DND-41 (cell line): ENCODE data around the gene P2RY4.
A peak's percentile ranks its signal among the peaks of the same experiment; 100 is the strongest.

Experiments used
- ATAC-seq: fragments of 200-7000 bp; cut with Tn5 transposase; 3 replicates; pipeline ENCODE4 v1.9.1; 2021; ENCODE audit warnings: low read depth; ENCODE audit not compliant: insufficient read depth
- DNase-seq: peaks from one replicate; pipeline ENCODE4 v3.0.0-alpha.2; 2020
- H2AFZ ChIP-seq: 2 replicates; pipeline ENCODE4 v1.6.0; 2012; ENCODE audit warnings: low read depth, low read length
- H3K27ac ChIP-seq: 2 replicates; pipeline ENCODE4 v1.5.1; 2012; ENCODE audit warnings: low read length, inconsistent platforms
- H3K27me3 ChIP-seq: fragments of 200-600 bp; sonication (generic); 2 replicates; pipeline ENCODE4 v1.6.0; 2012; ENCODE audit warnings: low read length, mild to moderate bottlenecking, inconsistent platforms; ENCODE audit not compliant: insufficient read depth, poor library complexity
- H3K36me3 ChIP-seq: 2 replicates; pipeline ENCODE4 v1.5.1; 2012; ENCODE audit warnings: low read length, inconsistent platforms; ENCODE audit not compliant: insufficient read depth
- H3K4me1 ChIP-seq: 2 replicates; pipeline ENCODE4 v1.5.1; 2012; ENCODE audit warnings: mild to moderate bottlenecking, low read length; ENCODE audit not compliant: insufficient read depth
- H3K4me2 ChIP-seq: 2 replicates; pipeline ENCODE4 v1.6.0; 2012; ENCODE audit warnings: mild to moderate bottlenecking, moderate library complexity, low read length, inconsistent platforms; ENCODE audit not compliant: insufficient read depth
- H3K4me3 ChIP-seq, 2 experiments: fragments of 200-600 bp in 1 of 2; shearing (Covaris generic) in 1 of 2; 2 replicates each; pipeline ENCODE4 v1.5.1; 2012 to 2016; ENCODE audit warnings: inconsistent platforms in 2 of 2, low read length in 2 of 2, mild to moderate bottlenecking in 2 of 2, low read depth in 1 of 2, moderate library complexity in 1 of 2
- H3K79me2 ChIP-seq: 2 replicates; pipeline ENCODE4 v1.6.0; 2012; ENCODE audit warnings: low read length, inconsistent platforms; ENCODE audit not compliant: insufficient read depth
- H3K9ac ChIP-seq: 2 replicates; pipeline ENCODE4 v1.6.0; 2012; ENCODE audit warnings: low read depth, mild to moderate bottlenecking, inconsistent platforms, low read length, moderate library complexity
- H3K9me3 ChIP-seq: 2 replicates; pipeline ENCODE4 v1.5.1; 2012; ENCODE audit warnings: low read length, moderate library complexity, mild to moderate bottlenecking, inconsistent platforms; ENCODE audit not compliant: insufficient read depth, severe bottlenecking
- H4K20me1 ChIP-seq: 2 replicates; pipeline ENCODE4 v1.6.0; 2012; ENCODE audit warnings: low read length; ENCODE audit not compliant: insufficient read depth
- EZH2 ChIP-seq: IDR thresholded peaks from 3 replicates; pipeline ENCODE4 v1.6.1; 2012; ENCODE audit warnings: borderline replicate concordance, low read depth, mild to moderate bottlenecking, moderate library complexity, low read length, inconsistent platforms; ENCODE audit not compliant: severe bottlenecking
- TF ChIP-seq, protein P1 (sequence below): IDR thresholded peaks from 2 replicates; pipeline ENCODE4 v1.5.1; 2012; ENCODE audit warnings: borderline replicate concordance, low read length, moderate library complexity, mild to moderate bottlenecking; ENCODE audit not compliant: poor library complexity, severe bottlenecking; ENCODE audit errors: extremely low read depth

The P2RY4 gene

DNA sequence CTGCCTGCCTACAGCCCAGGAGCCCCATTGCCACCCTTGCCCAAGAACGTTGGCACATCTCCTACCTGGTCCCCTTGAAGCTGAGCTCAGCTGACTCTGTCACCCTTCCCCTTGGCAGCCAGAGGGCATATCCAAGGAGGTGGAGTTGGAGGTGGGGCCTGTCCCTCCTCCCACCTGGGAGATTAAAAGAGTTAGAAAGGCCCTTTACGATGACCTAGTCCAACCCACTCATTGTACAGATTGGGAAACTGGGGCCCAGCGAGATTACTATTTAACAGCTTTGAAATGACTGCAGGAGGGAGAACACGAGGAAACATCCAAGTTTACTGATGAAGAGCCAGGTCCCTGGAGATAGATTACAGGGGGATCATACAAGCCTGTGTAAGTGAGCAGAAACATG is at the start of gene P2RY4:
Gene P2RY4 (minus strand): TSS at position 101 of the 400 bp plus-strand sequence. CDS start 580 bp downstream, outside the sequence.
- H3K4me2 ChIP-seq: no peak within 1 kb of the TSS
- no peaks in the 10 kb centered on the region for H3K4me1 ChIP-seq
- no peaks in the 10 kb centered on the region for H3K79me2 ChIP-seq

DNA sequence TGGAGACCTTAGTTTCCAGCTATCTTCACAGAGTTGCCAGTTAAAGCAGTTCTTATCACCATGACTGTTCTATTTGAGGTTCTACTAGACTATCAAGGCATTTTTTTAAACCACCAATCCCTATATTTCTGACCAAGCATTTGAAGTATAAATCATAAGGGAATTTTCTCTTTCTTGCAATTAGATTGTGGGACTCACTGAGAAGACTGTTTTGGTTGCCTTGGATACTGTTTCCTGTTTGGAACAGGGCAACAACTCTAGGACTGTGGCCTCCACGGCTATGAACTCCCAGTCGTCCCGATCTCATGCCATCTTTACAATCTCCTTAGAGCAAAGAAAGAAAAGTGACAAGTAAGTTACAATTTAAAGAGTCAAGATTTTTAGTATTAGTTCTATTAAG is 41.7 kb upstream of the P2RY4 start:
- H3K4me3 ChIP-seq: no peak overlapping the region
- no peak overlapping the region for H3K27ac ChIP-seq
- H3K79me2 ChIP-seq: peaks cover 13% of the 10 kb centered on the region
- ATAC-seq (no peak), DNase-seq (no peak)
- H3K27me3 ChIP-seq: no peaks in the 10 kb centered on the region
- no peaks in the 10 kb centered on the region for H3K9me3 ChIP-seq
- H2AFZ ChIP-seq: no peak overlapping the region
- no peak overlapping the region for H3K4me2 ChIP-seq
- H4K20me1 ChIP-seq: no peaks in the 10 kb centered on the region
- H3K4me1 ChIP-seq: no peaks in the 10 kb centered on the region
- TF ChIP-seq EZH2: no peak
- TF ChIP-seq, protein P1, sequence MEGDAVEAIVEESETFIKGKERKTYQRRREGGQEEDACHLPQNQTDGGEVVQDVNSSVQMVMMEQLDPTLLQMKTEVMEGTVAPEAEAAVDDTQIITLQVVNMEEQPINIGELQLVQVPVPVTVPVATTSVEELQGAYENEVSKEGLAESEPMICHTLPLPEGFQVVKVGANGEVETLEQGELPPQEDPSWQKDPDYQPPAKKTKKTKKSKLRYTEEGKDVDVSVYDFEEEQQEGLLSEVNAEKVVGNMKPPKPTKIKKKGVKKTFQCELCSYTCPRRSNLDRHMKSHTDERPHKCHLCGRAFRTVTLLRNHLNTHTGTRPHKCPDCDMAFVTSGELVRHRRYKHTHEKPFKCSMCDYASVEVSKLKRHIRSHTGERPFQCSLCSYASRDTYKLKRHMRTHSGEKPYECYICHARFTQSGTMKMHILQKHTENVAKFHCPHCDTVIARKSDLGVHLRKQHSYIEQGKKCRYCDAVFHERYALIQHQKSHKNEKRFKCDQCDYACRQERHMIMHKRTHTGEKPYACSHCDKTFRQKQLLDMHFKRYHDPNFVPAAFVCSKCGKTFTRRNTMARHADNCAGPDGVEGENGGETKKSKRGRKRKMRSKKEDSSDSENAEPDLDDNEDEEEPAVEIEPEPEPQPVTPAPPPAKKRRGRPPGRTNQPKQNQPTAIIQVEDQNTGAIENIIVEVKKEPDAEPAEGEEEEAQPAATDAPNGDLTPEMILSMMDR: no peak
- no peak overlapping the region for H3K9ac ChIP-seq
- peaks cover 69% of the 10 kb centered on the region for H3K36me3 ChIP-seq

More for the DNA sequence above, at the start of gene P2RY4:
- no peak within 1 kb of the TSS for H3K9ac ChIP-seq
- ATAC-seq: no peak
- H4K20me1 ChIP-seq: no peaks in the 10 kb centered on the region
- no peak for DNase-seq
- H3K27me3 ChIP-seq: no peaks in the 10 kb centered on the region
- no peaks in the 10 kb centered on the region for H3K36me3 ChIP-seq
- H3K27ac ChIP-seq: no peak within 1 kb of the TSS
- no peaks in the 10 kb centered on the region for H3K9me3 ChIP-seq
- no peak for TF ChIP-seq EZH2
- TF ChIP-seq, protein P1: no peak
- no peak within 1 kb of the TSS for H3K4me3 ChIP-seq
- H2AFZ ChIP-seq: no peak within 1 kb of the TSS

DNA sequence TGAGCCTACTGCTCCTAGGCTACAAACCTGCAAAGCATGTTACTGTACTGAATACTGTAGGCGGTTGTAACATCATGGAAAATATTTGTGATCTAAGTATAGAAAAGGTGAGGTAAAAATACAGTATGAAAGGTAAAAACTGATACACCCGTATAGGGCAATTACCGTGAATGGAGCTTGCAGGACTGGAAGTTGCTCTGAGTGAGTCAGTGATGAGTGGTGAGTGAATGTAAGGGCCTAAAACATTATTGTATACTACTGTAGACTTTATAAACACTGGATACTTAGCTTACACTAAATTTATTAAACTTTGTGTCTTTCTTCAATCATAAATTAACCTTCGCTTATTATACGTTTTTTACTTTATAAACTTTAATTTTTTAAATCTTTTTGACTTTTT is 33.6 kb upstream of the P2RY4 start:
- peaks cover 67% of the 10 kb centered on the region for H3K79me2 ChIP-seq
- DNase-seq: no peak

More for the DNA sequence above, 33.6 kb upstream of the P2RY4 start:
- H3K4me2 ChIP-seq: peak overlapping the region; percentile 93; the same call in 1 of the 2 replicates
- ATAC-seq: no peak
- no peak overlapping the region for H3K4me3 ChIP-seq
- no peak overlapping the region for H2AFZ ChIP-seq
- no peak overlapping the region for H3K27ac ChIP-seq
- no peaks in the 10 kb centered on the region for H3K27me3 ChIP-seq
- H3K36me3 ChIP-seq: peaks cover 43% of the 10 kb centered on the region
- TF ChIP-seq EZH2: no peak
- TF ChIP-seq, protein P1: no peak
- no peaks in the 10 kb centered on the region for H3K9me3 ChIP-seq
- H3K4me1 ChIP-seq: peaks cover 33% of the 10 kb centered on the region
- no peak overlapping the region for H3K9ac ChIP-seq
- H4K20me1 ChIP-seq: no peaks in the 10 kb centered on the region
